ENCODE results near the gene DDC. TPM values are rescaled to one million over a fixed set of nuclear protein-coding genes. Genes with fewer than 3 reads are reported as not detected.
"Not testable (repeated sequence)": the region's sequence is repeated elsewhere in the genome, so short reads cannot be mapped to it uniquely, and the experiment has no call there.

The DDC gene
- total RNA-seq, 2 donors from 2014 or later: 85.4 to 90.2 TPM

DNA sequence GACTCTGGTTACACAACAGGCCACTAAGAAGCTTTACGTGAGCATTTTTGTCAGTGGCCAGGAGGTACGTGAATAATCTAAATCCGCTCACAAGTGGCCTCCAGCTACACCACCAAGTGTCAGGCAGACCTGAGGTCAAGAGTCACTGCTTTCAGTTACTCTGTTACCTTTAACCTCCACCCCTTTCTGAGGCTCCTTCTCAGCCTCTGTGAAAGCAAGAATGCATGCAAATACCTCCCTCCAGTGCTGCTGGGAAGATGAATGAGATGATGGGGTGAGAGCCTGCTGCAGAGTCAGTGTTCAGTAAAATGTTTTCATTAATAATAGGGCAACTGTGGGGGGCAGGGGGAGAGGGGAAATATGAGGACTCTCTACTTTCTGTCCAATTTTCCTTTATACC is 11.2 kb downstream of the DDC start:
- TF ChIP-seq, protein P1, sequence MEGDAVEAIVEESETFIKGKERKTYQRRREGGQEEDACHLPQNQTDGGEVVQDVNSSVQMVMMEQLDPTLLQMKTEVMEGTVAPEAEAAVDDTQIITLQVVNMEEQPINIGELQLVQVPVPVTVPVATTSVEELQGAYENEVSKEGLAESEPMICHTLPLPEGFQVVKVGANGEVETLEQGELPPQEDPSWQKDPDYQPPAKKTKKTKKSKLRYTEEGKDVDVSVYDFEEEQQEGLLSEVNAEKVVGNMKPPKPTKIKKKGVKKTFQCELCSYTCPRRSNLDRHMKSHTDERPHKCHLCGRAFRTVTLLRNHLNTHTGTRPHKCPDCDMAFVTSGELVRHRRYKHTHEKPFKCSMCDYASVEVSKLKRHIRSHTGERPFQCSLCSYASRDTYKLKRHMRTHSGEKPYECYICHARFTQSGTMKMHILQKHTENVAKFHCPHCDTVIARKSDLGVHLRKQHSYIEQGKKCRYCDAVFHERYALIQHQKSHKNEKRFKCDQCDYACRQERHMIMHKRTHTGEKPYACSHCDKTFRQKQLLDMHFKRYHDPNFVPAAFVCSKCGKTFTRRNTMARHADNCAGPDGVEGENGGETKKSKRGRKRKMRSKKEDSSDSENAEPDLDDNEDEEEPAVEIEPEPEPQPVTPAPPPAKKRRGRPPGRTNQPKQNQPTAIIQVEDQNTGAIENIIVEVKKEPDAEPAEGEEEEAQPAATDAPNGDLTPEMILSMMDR (IDR thresholded peaks at IDR 0.05): no peak

DNA sequence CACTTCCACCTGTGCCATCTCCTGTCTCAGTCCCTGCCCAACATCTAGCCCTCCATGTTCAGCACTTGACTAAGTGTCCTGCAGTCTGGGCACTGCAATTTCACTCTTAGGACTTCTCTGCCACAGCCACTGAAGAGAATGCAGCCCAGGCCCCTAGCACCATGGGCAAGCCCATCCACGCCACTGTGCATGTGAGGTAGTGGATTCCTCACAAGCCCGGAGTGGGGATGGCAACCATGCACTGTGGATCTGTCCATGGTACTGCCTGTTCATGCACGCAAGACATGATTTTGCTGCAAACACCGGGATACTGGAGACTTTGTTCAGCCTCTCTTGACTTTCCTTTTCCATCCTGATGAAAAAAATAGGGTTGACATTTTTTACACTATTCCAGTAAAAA is 12.3 kb downstream of the DDC start:
- Histone ChIP-seq H3K27me3 (no peaks in the 10 kb centered on the region), H3K4me3 (no peak overlapping the region), H3K27ac (no peak overlapping the region), H3K36me3 (no peaks in the 10 kb centered on the region), H3K4me1 (no peaks in the 10 kb centered on the region), H3K9ac (ENCODE audit: low read depth in 2 of 2, low read length in 2 of 2) (no peak overlapping the region), H3K9me3 (no peaks in the 10 kb centered on the region)
- DNase-seq: peak; percentile 19
- intact Hi-C loops (cut with DNase I): no loop called here
- TF ChIP-seq, protein P1 (IDR thresholded peaks at IDR 0.05): no peak

More for the DNA sequence above, 11.2 kb downstream of the DDC start:
- no peak overlapping the region for H3K27ac ChIP-seq
- H3K4me1 ChIP-seq: no peaks in the 10 kb centered on the region
- intact Hi-C loops (cut with DNase I): no loop called here
- no peak for DNase-seq
- no peak overlapping the region for H3K9ac ChIP-seq (ENCODE audit: low read depth in 2 of 2, low read length in 2 of 2)
- H3K36me3 ChIP-seq: no peaks in the 10 kb centered on the region
- no peaks in the 10 kb centered on the region for H3K9me3 ChIP-seq
- no peaks in the 10 kb centered on the region for H3K27me3 ChIP-seq
- no peak overlapping the region for H3K4me3 ChIP-seq

DNA sequence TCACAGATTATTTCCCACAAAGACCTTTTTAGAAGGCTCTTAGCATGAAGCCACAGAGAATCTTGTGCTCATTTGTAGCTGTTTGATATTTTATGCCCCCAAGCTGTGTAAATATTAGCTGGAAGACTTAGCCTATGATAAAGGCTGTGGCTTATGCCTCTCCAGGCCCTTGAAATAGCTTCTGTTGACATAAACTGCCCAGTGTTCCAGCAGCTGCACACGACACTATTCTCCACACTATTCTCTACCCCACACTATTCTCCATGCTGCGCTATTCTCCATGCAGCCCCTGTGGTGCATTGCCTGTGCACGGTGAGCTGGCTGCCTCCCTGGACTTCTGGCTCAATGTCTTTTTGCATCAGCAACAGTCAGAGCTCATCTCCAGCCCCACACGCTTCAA is 13.1 kb downstream of the DDC start:
- Histone ChIP-seq H3K36me3 (no peaks in the 10 kb centered on the region), H3K9ac (ENCODE audit: low read depth in 2 of 2, low read length in 2 of 2) (no peak overlapping the region), H3K9me3 (no peaks in the 10 kb centered on the region), H3K4me3 (no peak overlapping the region), H3K27ac (no peak overlapping the region), H3K4me1 (no peaks in the 10 kb centered on the region), H3K27me3 (no peaks in the 10 kb centered on the region)
- peak; percentile 15 for DNase-seq
- intact Hi-C loops (cut with DNase I): no loop called here
- TF ChIP-seq, protein P1 (IDR thresholded peaks at IDR 0.05): no peak

DNA sequence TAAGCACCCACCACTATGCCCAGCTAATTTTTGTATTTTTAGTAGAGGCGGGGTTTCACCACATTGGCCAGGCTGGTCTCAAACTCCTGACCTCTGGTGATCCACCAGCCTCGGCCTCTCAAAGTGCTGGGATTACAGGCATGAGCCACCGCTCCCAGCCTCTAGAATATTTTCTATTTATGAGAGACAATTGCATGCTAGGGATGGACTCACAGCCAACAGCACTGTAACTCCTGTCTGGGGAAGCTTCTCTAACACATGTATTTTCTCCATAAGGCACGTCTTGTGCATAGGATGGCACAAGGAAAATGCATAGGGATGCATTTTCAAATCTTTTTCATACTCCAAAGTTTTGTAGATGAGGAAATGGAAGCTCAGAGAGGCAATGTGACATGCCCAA is 19.6 kb downstream of the DDC start:
- H3K4me3 ChIP-seq; H3K4me1 ChIP-seq; H3K36me3 ChIP-seq; H3K9ac ChIP-seq (ENCODE audit: low read depth in 2 of 2, low read length in 2 of 2); intact Hi-C loops (cut with DNase I); H3K27ac ChIP-seq; H3K27me3 ChIP-seq; H3K9me3 ChIP-seq: not testable (repeated sequence)
- peak; percentile 0 for DNase-seq

DNA sequence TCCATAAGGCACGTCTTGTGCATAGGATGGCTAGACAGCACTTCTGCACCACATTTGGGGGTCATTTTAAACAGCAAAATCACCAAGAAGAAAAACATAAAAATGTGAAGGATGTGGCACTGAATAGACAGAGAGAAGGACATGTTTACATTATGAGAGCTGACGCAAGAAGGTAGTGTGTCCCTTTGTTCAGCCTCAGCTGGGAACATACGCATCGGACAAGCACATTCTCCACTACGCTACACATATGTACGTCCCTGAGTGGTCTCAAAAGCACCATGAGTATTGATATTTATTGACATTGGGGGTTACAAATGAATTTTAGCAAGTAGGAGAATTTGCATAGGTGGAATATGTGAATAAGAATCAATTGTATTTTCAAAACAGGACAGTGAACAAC is 20.2 kb downstream of the DDC start:
- TF ChIP-seq, protein P1 (IDR thresholded peaks at IDR 0.05): no peak
- H3K27ac ChIP-seq: no peak overlapping the region
- no peaks in the 10 kb centered on the region for H3K36me3 ChIP-seq
- no peak for DNase-seq
- H3K4me3 ChIP-seq: no peak overlapping the region
- H3K4me1 ChIP-seq: no peaks in the 10 kb centered on the region
- no peak overlapping the region for H3K9ac ChIP-seq (ENCODE audit: low read depth in 2 of 2, low read length in 2 of 2)
- no peaks in the 10 kb centered on the region for H3K27me3 ChIP-seq
- intact Hi-C loops (cut with DNase I): no loop called here
- H3K9me3 ChIP-seq: no peaks in the 10 kb centered on the region

DNA sequence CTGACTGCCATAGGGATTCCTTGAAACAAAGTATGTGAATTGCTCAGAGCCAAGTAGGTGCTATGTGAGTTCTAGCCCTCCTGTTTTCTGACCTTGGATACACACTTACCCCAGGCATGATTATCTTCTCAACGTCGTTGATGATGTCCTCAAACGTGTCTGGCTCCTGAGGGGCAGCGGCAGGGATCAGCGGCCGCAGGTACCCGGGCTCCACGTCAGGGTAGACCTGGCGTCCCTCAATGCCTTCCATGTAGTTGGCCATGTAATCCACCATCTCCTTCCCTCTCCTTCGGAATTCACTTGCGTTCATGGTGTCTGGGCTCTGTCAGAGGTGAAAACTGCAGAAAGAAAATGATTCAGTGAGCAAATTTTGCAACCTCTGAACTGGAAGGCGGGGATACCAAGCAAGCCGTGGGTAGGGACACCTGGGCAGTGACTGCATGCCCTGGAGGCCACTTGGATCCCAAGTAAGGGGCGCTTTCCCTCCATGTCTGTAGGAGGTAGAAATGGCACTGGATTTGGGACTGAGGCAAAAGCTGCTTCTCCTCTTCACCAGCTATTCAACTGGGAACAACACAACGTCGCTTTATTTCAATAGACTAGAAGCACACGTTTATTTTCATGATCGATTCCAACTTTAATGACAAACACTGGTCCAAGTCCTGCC is 21.3 kb downstream of the DDC start:
- Histone ChIP-seq H3K36me3 (no peaks in the 10 kb centered on the region), H3K27me3 (no peaks in the 10 kb centered on the region), H3K27ac (no peak overlapping the region), H3K4me3 (no peak overlapping the region), H3K9ac (ENCODE audit: low read depth in 2 of 2, low read length in 2 of 2) (no peak overlapping the region), H3K4me1 (no peaks in the 10 kb centered on the region), H3K9me3 (no peaks in the 10 kb centered on the region)
- intact Hi-C loops (cut with DNase I): no loop called here
- DNase-seq: peak; percentile 4
- TF ChIP-seq, protein P1 (IDR thresholded peaks at IDR 0.05): no peak

Measured in colonic mucosa (tissue), 4 donors.